ENCODE results near the gene RPS6KB2. TPM values are rescaled to one million over a fixed set of nuclear protein-coding genes. Genes with fewer than 3 reads are reported as not detected.
A peak's percentile ranks its signal among the peaks of the same experiment; 100 is the strongest.

RPS6KB2 gene
- total RNA-seq, 2 donors from 2014 or later: 54.5 to 72.9 TPM

DNA sequence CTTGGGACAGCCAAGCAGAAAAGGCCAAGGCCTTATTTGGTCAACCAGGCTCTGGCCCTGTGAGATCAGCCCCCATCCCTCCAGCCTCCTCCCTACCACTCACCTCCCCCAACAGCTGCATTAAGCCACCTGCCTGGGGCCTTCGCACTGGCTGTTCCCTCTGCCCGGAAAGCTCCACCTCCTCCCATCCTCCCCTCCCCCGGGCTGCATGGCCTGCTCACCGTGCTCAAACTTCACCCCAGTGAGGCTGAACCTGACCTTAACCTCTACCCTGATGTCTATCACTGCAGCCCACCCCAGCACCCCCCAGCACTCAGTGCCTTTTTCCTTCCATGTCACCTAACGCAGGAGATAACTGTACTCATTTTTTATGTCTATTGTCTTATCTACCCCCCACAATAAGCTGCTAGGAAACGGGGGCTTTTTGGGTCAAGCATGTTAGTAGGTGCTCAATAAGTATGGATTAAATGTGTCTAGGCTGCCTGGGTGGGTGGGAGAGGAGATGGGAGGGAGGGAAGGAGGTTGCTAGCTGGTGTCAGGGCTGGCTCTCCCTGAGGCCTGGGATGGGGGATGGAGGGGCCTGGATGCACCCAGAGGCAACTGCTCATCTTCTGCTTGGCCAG, 8.3 kb downstream of the RPS6KB2 start:
- 49% methylated on average over 6 of the region's 6 CpGs for WGBS
- no peaks in the 10 kb centered on the region for H3K27me3 ChIP-seq (replicated peaks; ENCODE audit: insufficient read depth)
- H3K36me3 ChIP-seq: peaks cover 16 to 19% of the 10 kb centered on the region in 2 donors
- H3K4me1 ChIP-seq (replicated peaks): peaks cover 8% of the 10 kb centered on the region
- intact Hi-C loops (cut with DNase I): no loop called here
- TF ChIP-seq, protein P1, sequence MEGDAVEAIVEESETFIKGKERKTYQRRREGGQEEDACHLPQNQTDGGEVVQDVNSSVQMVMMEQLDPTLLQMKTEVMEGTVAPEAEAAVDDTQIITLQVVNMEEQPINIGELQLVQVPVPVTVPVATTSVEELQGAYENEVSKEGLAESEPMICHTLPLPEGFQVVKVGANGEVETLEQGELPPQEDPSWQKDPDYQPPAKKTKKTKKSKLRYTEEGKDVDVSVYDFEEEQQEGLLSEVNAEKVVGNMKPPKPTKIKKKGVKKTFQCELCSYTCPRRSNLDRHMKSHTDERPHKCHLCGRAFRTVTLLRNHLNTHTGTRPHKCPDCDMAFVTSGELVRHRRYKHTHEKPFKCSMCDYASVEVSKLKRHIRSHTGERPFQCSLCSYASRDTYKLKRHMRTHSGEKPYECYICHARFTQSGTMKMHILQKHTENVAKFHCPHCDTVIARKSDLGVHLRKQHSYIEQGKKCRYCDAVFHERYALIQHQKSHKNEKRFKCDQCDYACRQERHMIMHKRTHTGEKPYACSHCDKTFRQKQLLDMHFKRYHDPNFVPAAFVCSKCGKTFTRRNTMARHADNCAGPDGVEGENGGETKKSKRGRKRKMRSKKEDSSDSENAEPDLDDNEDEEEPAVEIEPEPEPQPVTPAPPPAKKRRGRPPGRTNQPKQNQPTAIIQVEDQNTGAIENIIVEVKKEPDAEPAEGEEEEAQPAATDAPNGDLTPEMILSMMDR (IDR thresholded peaks at IDR 0.05): no peak
- no peak for TF ChIP-seq POLR2A (IDR thresholded peaks at IDR 0.05)
- no peaks in the 10 kb centered on the region for H3K9me3 ChIP-seq
- H3K4me3 ChIP-seq: no peak overlapping the region
- DNase-seq (ENCODE audit: low spot score): no peak
- H3K27ac ChIP-seq: peak overlapping the region in 1 of 2 donors; percentile 4

DNA sequence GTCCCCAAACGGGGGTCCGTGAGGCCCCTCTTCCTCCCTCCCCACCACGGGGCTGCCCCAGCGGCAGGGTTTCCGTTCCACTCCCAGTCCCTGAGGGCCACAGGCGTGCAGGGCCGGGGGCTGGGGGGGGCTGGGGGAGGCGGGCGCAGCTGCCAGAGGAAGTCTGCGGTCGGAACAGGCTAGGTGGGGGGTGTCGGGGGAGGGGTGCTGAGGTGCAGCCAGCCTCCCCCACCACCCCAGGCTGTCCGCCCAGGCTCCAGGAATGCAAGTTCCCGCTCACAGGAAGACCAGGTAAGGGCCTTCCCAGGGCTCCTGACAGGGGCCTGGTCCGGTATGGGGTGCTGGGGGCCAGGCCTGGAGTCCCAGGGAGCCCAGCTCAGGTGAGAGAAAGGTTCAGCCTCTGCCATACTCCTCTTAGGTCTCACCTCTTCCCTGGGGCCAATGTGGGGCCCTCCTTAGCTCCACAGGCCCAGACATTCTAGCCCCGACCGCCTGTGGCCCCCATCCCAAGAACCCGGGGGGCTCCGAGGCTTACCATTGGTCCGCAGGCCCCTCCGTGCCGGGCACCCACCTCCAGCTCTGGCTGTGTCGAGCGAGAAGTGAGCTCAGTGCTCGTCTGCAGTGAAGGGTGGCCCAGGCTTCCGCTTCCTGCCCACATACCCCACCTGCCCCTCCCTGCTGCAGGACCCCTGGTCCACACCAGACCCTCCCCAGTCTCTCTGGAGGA, 9.0 kb downstream of the RPS6KB2 start, which contains the start of gene PTPRCAP:
PTPRCAP (minus strand) TSS at position 601 of the 727 bp plus-strand sequence; CDS start at position 538, 63 bp downstream.
- Histone ChIP-seq H3K9me3 (no peaks in the 10 kb centered on the region), H3K36me3 (peaks cover 16 to 22% of the 10 kb centered on the region in 2 donors), H3K27ac (peak within 1 kb of the TSS in 1 of 2 donors; percentile 4), H3K4me1 (replicated peaks) (peaks cover 13% of the 10 kb centered on the region), H3K27me3 (replicated peaks; ENCODE audit: insufficient read depth) (no peaks in the 10 kb centered on the region), H3K4me3 (peak within 1 kb of the TSS; percentile 1 to 5)
- TF ChIP-seq, protein P1 (IDR thresholded peaks at IDR 0.05): no peak
- no peak for TF ChIP-seq POLR2A (IDR thresholded peaks at IDR 0.05)
- no peak for TF ChIP-seq POLR2AphosphoS5 (IDR thresholded peaks at IDR 0.05)
- DNase-seq (ENCODE audit: low spot score): no peak
- 72% methylated on average over 14 of the region's 26 CpGs for WGBS
- intact Hi-C loops (cut with DNase I): no loop called here

DNA sequence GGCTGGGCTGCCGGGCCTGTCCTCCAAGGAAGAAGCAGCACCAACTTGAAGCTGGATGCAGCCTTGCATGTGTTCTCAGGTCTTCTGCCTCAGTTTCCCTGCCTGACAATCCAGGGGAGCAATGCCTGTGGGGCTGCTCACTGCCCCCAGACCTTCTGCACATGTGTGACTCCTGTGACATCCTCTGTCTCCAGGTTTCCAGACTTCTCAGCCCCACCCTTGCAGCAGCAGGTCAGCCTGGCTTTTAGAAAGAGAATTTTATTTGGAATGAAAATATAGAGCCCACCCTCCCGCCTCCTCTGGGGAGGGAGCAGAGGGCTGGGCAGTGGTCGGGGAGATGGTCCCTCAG, 9.5 kb downstream of the RPS6KB2 start:
- 68% methylated on average over 3 of the region's 3 CpGs for WGBS

DNA sequence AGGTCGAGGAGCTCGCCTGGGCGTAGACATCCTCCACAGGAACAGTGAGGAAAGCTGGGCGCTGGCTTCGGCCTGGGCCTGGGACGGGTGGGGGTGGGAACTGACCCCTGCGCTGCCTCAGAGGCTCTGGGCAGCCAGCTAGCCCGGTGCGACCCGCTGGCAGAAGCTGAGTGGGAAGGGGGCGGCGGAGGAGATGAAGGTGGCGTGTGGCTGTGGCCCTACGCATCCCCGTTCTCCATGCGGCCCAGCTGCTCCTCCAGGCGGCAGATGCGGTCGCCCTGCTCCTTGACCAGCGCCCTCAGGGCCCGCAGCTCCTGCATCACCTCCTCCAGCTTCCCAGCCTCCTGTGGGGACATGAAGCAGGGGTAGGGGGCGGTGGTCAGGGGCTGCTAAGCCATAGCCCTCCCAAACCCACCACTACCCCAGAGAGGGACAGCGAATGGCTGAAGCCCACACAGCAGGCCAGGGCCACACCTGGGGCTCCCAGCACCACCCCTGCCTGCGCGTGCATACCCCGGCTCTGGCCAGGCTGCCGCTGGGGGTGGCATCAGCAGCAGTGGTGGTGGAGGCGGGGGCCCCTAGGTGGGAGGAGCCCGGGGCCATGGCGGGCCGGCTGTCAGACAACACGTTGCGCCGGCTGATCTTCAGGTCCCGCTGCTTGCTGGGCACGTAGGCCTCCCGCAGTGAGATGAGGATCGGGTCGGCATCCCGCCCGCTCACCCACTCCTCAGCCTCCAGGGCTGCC, 10.0 kb downstream of the RPS6KB2 start:
- Histone ChIP-seq H3K9me3 (no peaks in the 10 kb centered on the region), H3K4me1 (replicated peaks) (peaks cover 16% of the 10 kb centered on the region), H3K4me3 (peak overlapping the region; percentile 1 to 5), H3K27ac (no peak overlapping the region), H3K36me3 (peaks cover 8 to 22% of the 10 kb centered on the region in 2 donors), H3K27me3 (replicated peaks; ENCODE audit: insufficient read depth) (no peaks in the 10 kb centered on the region)
- no peak for DNase-seq (ENCODE audit: low spot score)
- WGBS: 81% methylated on average over 23 of the region's 41 CpGs
- intact Hi-C loops (cut with DNase I): no loop called here
- TF ChIP-seq, protein P1 (IDR thresholded peaks at IDR 0.05): no peak

More for the DNA sequence above, 9.5 kb downstream of the RPS6KB2 start:
- TF ChIP-seq POLR2A (IDR thresholded peaks at IDR 0.05): no peak
- no peak for TF ChIP-seq POLR2AphosphoS5 (IDR thresholded peaks at IDR 0.05)
- TF ChIP-seq, protein P1 (IDR thresholded peaks at IDR 0.05): no peak
- H3K4me3 ChIP-seq: peak overlapping the region; percentile 1 to 5
- intact Hi-C loops (cut with DNase I): no loop called here
- no peaks in the 10 kb centered on the region for H3K9me3 ChIP-seq
- peaks cover 16% of the 10 kb centered on the region for H3K4me1 ChIP-seq (replicated peaks)
- peaks cover 13 to 22% of the 10 kb centered on the region in 2 donors for H3K36me3 ChIP-seq
- no peaks in the 10 kb centered on the region for H3K27me3 ChIP-seq (replicated peaks; ENCODE audit: insufficient read depth)
- no peak overlapping the region for H3K27ac ChIP-seq
- DNase-seq (ENCODE audit: low spot score): no peak

All from prostate gland (tissue), 2 donors.